Measurements from ENCODE around the gene DNAH14. TPM values are rescaled to one million over a fixed set of nuclear protein-coding genes. Genes with fewer than 3 reads are reported as not detected.
A peak's percentile ranks its signal among the peaks of the same experiment; 100 is the strongest.

The DNAH14 gene
- total and polyA plus RNA-seq, 2 of the 4 experiments (the other 2 are of a cell fraction) = 2.7 to 3.6 TPM

DNA sequence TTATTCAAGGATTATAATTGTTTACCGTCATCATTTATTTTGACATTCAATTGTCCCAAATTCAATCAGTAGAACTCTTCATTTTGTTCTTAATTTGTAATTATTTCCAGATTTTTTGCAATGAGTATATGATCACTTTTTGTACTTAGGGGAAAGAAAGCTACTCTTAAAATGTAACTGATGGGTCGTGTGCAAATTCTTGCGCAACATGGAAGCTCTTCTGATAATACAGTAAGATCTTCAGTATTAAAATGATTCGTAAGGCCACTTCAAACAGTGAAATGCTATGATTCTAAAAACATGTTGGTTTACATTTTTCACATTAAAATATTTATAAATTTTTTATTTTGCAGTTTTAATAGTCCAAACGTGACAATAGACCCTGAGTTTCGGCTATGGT is 435.0 kb downstream of the DNAH14 start:
- Histone ChIP-seq H3K4me3 (ENCODE audit: insufficient read depth, low read depth, low read length) (no peak overlapping the region), H2BK120ac (ENCODE audit: low read depth, low read length) (no peak overlapping the region), H2AK5ac (ENCODE audit: low read depth, low read length) (no peak overlapping the region), H3K4ac (ENCODE audit: low read depth, low read length) (no peak overlapping the region), H2AK9ac (replicated peaks; ENCODE audit: low read depth, low read length, poor library complexity) (no peak overlapping the region), H4K91ac (ENCODE audit: insufficient read depth, low read depth, low read length) (no peak overlapping the region), H2BK15ac (ENCODE audit: low read depth, low read length) (no peak overlapping the region), H3K14ac (replicated peaks; ENCODE audit: low read depth, low read length) (no peak overlapping the region), H3K18ac (ENCODE audit: low read depth, low read length) (no peak overlapping the region), H3K4me2 (ENCODE audit: low read depth, low read length) (no peak overlapping the region), H2AFZ (replicated peaks; ENCODE audit: low read length, poor library complexity) (no peak overlapping the region), H4K8ac (ENCODE audit: low read depth in 2 of 2, low read length in 2 of 2) (no peak overlapping the region), H3K9me1 (ENCODE audit: insufficient read depth, low read length) (no peaks in the 10 kb centered on the region), H3K4me1 (ENCODE audit: control insufficient read depth, insufficient read depth, low read length) (no peaks in the 10 kb centered on the region), H3K9me3 (ENCODE audit: control insufficient read depth, insufficient read depth, low read length) (no peaks in the 10 kb centered on the region), H3K36me3 (ENCODE audit: control insufficient read depth, insufficient read depth, low read length) (no peaks in the 10 kb centered on the region), H2BK20ac (ENCODE audit: low read depth, low read length) (no peak overlapping the region), H4K20me1 (ENCODE audit: insufficient read depth, low read length) (no peaks in the 10 kb centered on the region), H4K5ac (ENCODE audit: low read depth, low read length) (no peak overlapping the region), H3K27me3 (ENCODE audit: control insufficient read depth, insufficient read depth, low read length) (peaks cover 5% of the 10 kb centered on the region), H3K27ac (ENCODE audit: insufficient read depth, low read length) (no peak overlapping the region), H3K79me1 (ENCODE audit: low read depth in 1 of 2, low read length in 2 of 2) (no peaks in the 10 kb centered on the region), H3K23ac (ENCODE audit: low read depth, low read length) (no peak overlapping the region), H3K9ac (ENCODE audit: low read depth, low read length) (no peak overlapping the region), H2BK5ac (ENCODE audit: low read depth, low read length, poor library complexity, severe bottlenecking) (no peak overlapping the region), H3K56ac (ENCODE audit: extremely low read depth, insufficient read depth, low read length) (no peak overlapping the region)
- ChIA-PET POLR2A (ENCODE audit: unreplicated experiment) (no interaction called here), CTCF (interaction anchor here (0.6 kb wide), 1 partner anchor 13 kb away, joined by 4 read pairs; no protein-coding TSS in a partner anchor)
- dilution Hi-C loops (cut with HindIII; ENCODE audit: low sequenced_read_pairs, unreplicated experiment) (no loop called here), in situ Hi-C loops (cut with MboI; ENCODE audit: low sequenced_read_pairs) (no loop called here), intact Hi-C loops (cut with micrococcal nuclease) (no loop called here)
- DNase-seq (no peak), ATAC-seq (ENCODE audit: low read depth) (no peak)
- WGBS, 2 experiments (ENCODE audit: extremely low coverage in 2 of 2, insufficient read length in 1 of 2) = no CpG with 5 or more reads among the region's 6 CpGs
- TF ChIP-seq CEBPB (IDR thresholded peaks at IDR 0.05; ENCODE audit: low read depth, low read length) (peak; percentile 90), RFX5 (IDR thresholded peaks at IDR 0.05; ENCODE audit: low read depth, low read length) (no peak)
- no TSS peak for BruUV-seq (replicated peaks)

Measured in IMR-90 (cell line).